GM12873 (cell line): Measurements from ENCODE around the gene PADI4.

Source experiments
- TF ChIP-seq, protein P1 (sequence below): IDR thresholded peaks from 2 replicates; pipeline ENCODE4 v1.5.1; 2012; ENCODE audit warnings: low read depth, mild to moderate bottlenecking, moderate library complexity, low read length, control low read depth; ENCODE audit not compliant: insufficient read depth; ENCODE audit errors: missing control alignments

PADI4 gene, protein sequence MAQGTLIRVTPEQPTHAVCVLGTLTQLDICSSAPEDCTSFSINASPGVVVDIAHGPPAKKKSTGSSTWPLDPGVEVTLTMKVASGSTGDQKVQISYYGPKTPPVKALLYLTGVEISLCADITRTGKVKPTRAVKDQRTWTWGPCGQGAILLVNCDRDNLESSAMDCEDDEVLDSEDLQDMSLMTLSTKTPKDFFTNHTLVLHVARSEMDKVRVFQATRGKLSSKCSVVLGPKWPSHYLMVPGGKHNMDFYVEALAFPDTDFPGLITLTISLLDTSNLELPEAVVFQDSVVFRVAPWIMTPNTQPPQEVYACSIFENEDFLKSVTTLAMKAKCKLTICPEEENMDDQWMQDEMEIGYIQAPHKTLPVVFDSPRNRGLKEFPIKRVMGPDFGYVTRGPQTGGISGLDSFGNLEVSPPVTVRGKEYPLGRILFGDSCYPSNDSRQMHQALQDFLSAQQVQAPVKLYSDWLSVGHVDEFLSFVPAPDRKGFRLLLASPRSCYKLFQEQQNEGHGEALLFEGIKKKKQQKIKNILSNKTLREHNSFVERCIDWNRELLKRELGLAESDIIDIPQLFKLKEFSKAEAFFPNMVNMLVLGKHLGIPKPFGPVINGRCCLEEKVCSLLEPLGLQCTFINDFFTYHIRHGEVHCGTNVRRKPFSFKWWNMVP

DNA sequence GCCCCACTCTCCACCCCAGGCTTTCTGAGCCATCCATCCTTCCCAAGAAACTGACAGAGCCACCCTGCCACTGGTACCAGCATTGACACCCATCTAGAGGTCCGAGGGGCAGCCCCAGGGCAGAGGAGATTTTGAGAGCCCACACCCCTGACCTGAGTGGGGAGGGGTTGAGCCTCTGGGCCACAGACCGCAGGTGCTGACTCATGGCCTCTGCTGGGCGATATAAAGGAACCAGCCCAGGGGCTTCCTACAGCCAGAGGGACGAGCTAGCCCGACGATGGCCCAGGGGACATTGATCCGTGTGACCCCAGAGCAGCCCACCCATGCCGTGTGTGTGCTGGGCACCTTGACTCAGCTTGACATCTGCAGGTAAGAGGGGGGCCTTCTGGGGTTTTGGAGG, at the start of gene PADI4:
TSS of gene PADI4 (plus strand) at position 252 of the 400 bp plus-strand sequence. CDS start at position 278, 26 bp downstream.
- TF ChIP-seq, protein P1, sequence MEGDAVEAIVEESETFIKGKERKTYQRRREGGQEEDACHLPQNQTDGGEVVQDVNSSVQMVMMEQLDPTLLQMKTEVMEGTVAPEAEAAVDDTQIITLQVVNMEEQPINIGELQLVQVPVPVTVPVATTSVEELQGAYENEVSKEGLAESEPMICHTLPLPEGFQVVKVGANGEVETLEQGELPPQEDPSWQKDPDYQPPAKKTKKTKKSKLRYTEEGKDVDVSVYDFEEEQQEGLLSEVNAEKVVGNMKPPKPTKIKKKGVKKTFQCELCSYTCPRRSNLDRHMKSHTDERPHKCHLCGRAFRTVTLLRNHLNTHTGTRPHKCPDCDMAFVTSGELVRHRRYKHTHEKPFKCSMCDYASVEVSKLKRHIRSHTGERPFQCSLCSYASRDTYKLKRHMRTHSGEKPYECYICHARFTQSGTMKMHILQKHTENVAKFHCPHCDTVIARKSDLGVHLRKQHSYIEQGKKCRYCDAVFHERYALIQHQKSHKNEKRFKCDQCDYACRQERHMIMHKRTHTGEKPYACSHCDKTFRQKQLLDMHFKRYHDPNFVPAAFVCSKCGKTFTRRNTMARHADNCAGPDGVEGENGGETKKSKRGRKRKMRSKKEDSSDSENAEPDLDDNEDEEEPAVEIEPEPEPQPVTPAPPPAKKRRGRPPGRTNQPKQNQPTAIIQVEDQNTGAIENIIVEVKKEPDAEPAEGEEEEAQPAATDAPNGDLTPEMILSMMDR: no peak

DNA sequence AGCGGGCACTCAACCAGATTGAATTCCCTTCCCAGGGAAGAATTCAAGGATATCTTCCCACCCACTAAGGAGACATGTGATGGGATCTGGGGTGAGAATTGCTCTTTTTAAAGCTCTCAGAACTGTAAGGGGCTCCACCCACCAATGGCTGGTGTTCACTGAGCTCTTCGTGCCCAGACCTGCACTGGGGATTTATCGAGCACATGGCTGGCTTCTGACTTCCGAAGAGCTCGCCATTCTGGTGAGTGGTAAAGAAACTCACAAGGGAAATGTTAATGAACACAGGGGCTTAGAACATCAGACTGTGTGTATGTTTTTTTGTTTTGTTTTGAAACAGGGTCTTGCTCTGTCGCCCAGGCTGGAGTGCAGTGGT, 49.3 kb upstream of the PADI4 start:
- TF ChIP-seq, protein P1: no peak

- TF ChIP-seq, protein P1: no peak
Observed at GRCh38 chr1:17259233-17259873, 48.6 kb upstream of the PADI4 start.

- TF ChIP-seq, protein P1: no peak
Observed at GRCh38 chr1:17260264-17260663, 47.7 kb upstream of the PADI4 start.

GRCh38 chr1:17260738-17261137, 47.3 kb upstream of the PADI4 start:
- TF ChIP-seq, protein P1: no peak

GRCh38 chr1:17263936-17264335, 44.1 kb upstream of the PADI4 start:
- TF ChIP-seq, protein P1: no peak

- TF ChIP-seq, protein P1: no peak
Observed at GRCh38 chr1:17264470-17264869, 43.5 kb upstream of the PADI4 start.
